Ovary (tissue), 9 donors: ENCODE measurements around the gene COL7A1. TPM values are rescaled to one million over a fixed set of nuclear protein-coding genes. Genes with fewer than 3 reads are reported as not detected.

Experiments used
- DNase-seq, 5 donors: peaks; one replicate each; pipeline ENCODE4 v3.0.0-alpha.2; 2019 to 2020
- H3K27ac ChIP-seq, 2 donors: fragments of 200-600 bp; one replicate each; pipeline versions ENCODE4 v1.5.1 to v1.8.0; 2019 to 2022
- H3K27me3 ChIP-seq: fragments of 200-600 bp; one replicate; pipeline ENCODE4 v1.8.0; 2022
- H3K36me3 ChIP-seq: fragments of 200-600 bp; sonication (generic); one replicate; pipeline ENCODE4 v1.5.1; 2019
- H3K4me1 ChIP-seq: one replicate; pipeline ENCODE4 v1.8.1; 2013; ENCODE audit warnings: mild to moderate bottlenecking, moderate library complexity; ENCODE audit not compliant: insufficient read depth
- H3K4me3 ChIP-seq: fragments of 200-600 bp; sonication (generic); one replicate; pipeline ENCODE4 v1.5.1; 2017
- H3K9me3 ChIP-seq, 2 donors: fragments of 200-600 bp in 1 of 2; sonication (generic) in 1 of 2; one replicate each; pipeline versions ENCODE4 v1.5.1 to v1.8.1; 2013 to 2019; ENCODE audit warnings: mild to moderate bottlenecking in 1 of 2, moderate library complexity in 1 of 2
- EP300 ChIP-seq: sonication (generic); formaldehyde crosslinking; IDR thresholded peaks from one replicate; pipeline ENCODE4 v1.6.1; 2017; ENCODE audit warnings: antibody characterized with exemption
- POLR2A ChIP-seq: fragments of 450-650 bp; IDR thresholded peaks from one replicate; pipeline ENCODE4 v1.6.1; 2017; ENCODE audit warnings: antibody characterized with exemption, mild to moderate bottlenecking, moderate library complexity
- WGBS, 3 donors: extraction: QIAGEN DNeasy Blood & Tissue Kit in 1 of 3; methylation state at CpG; one replicate each; pipeline versions ENCODE4 v1.1.5 to v1.1.7; 2013 to 2017; 5-methylcytosine and 5-hydroxymethylcytosine counted together
- intact Hi-C, 4 donors: fragments of 100-400 bp; cut with DNase I; formaldehyde crosslinking; loops; one replicate each; pipeline versions ENCODE4 v1.11.0 to v1.15.1; 2022 to 2023
- polyA plus RNA-seq, 2 donors: library from polyadenylated mRNA; stranded (reverse); fragments of 200-250 nt in 1 of 2; fragments of 350-450 nt in 1 of 2; fragmentation: Illumina TruSeq in 1 of 2; extraction: RNeasy Lipid Tissue Mini Kit (QIAGEN cat#74804) in 1 of 2; gene quantifications; one replicate each; pipeline ENCODE4 v1.2.3, GENCODE V29; 2013 to 2014
- total RNA-seq, 7 donors: library from RNA; depleted of rRNA in 2 of 7; stranded (reverse); fragments of >200 nt in 2 of 7; fragmentation: NEBNext Ultra II Directional in 3 of 7; extraction: Animal tissue kit (Norgen Biotek cat#: 25700) in 3 of 7; gene quantifications; one replicate each; pipeline versions ENCODE4 v1.1.0 to v1.2.4, GENCODE V29; 2016 to 2023
- TF ChIP-seq, protein P1 (sequence below), 3 donors: fragments of 450-650 bp in 2 of 3; fragments of 200-600 bp in 1 of 3; IDR thresholded peaks; one replicate each; pipeline versions ENCODE4 v1.5.1 to v1.8.0; 2016 to 2022; ENCODE audit warnings: antibody characterized with exemption in 3 of 3, mild to moderate bottlenecking in 1 of 3
- donor health status: DM: no; HTN: no; CAD: no; lungs with moderate emphysema.
- donor health status: DM: no; HTN: no; CAD: no.
- donor health status: Bipolar disorder and iron deficiency.
- donor health status: DM: yes; HTN: yes; CAD: no.
- donor health status: DM: no; HTN: no; CAD: no.
- donor health status: DM: yes; HTN: yes; CAD: no.

Gene COL7A1
- total and polyA plus RNA-seq, 9 donors = 1.1 to 18.4 (median 8.3) TPM

DNA sequence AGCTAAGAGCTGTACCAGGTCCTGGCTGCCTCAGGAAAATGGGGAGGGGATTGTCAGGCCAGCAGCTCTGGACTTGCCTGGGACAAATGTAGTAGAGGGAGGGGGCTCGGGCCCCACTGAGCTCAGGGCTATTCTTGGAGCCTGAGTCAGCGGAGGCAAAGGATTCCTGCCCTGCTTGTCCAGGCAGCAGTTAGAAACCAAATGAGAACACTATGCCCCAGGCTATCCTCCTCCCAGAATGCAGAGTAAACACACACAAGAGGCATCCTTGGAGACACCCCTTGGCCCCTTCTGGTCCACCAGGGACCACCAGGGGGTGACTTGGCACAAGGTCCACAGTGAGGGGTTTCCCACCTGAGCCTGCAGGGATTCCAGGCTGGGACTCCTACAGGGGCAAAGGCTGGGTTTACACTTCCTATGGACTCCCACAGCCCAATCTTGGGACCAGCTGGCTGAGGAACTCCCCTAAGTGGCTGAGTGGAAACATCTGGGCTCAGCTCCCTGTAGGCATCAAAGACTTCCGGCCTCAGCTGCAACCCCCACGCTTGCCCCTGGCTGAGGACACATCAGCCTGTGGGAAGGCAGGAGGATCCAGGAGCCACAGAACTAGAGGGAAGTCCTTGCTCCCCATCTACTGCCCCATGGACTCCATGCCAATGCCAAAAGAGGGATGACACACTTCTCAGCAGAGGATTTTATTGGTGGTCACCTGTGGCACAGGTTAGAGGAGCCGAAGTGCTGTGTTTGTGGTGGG is 3.4 kb upstream of the COL7A1 start:
- H3K36me3 ChIP-seq = no peaks in the 10 kb centered on the region
- TF ChIP-seq EP300 = no peak
- TF ChIP-seq, protein P1, sequence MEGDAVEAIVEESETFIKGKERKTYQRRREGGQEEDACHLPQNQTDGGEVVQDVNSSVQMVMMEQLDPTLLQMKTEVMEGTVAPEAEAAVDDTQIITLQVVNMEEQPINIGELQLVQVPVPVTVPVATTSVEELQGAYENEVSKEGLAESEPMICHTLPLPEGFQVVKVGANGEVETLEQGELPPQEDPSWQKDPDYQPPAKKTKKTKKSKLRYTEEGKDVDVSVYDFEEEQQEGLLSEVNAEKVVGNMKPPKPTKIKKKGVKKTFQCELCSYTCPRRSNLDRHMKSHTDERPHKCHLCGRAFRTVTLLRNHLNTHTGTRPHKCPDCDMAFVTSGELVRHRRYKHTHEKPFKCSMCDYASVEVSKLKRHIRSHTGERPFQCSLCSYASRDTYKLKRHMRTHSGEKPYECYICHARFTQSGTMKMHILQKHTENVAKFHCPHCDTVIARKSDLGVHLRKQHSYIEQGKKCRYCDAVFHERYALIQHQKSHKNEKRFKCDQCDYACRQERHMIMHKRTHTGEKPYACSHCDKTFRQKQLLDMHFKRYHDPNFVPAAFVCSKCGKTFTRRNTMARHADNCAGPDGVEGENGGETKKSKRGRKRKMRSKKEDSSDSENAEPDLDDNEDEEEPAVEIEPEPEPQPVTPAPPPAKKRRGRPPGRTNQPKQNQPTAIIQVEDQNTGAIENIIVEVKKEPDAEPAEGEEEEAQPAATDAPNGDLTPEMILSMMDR (IDR thresholded peaks at IDR 0.05) = peak in 1 of 3 donors; percentile 24
- TF ChIP-seq POLR2A = no peak
- peak; percentile 81 to 92 (median 89) for DNase-seq
- intact Hi-C loops = no loop called here
- H3K9me3 ChIP-seq = no peaks in the 10 kb centered on the region
- H3K4me1 ChIP-seq = peaks cover 30% of the 10 kb centered on the region
- no peak overlapping the region for H3K4me3 ChIP-seq
- H3K27ac ChIP-seq = peak overlapping the region; percentile 73 to 74
- WGBS, 3 donors = 5 to 7% (median 7%) methylated on average over 5 of the region's 5 CpGs
- no peaks in the 10 kb centered on the region for H3K27me3 ChIP-seq

DNA sequence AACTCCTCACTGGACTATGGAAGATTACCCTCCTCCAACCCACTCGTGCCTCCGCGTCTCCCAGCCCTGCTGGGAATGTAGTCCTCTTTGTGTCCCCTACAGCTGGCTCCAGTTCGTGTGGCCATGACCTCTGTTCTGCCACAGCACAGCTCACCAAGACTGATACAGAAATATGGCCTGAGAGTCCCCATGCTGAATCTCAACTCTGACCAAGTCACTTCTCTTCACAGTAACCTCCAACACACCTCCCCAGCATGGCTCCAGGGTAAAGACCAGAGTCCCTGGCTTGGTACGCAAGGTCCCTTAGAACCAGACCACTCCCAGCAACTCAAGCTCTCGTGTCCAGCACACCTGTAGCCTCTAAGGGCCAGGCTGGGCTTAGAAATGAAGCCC is 2.3 kb upstream of the COL7A1 start:
- intact Hi-C loops = no loop called here
- no peak for TF ChIP-seq POLR2A
- TF ChIP-seq, protein P1 (IDR thresholded peaks at IDR 0.05) = no peak
- TF ChIP-seq EP300 = no peak
- Histone ChIP-seq H3K36me3 (no peaks in the 10 kb centered on the region), H3K9me3 (no peaks in the 10 kb centered on the region), H3K27me3 (no peaks in the 10 kb centered on the region), H3K4me3 (no peak overlapping the region), H3K27ac (peak overlapping the region; percentile 73 to 74), H3K4me1 (peaks cover 30% of the 10 kb centered on the region)
- WGBS, 3 donors = 82 to 86% (median 85%) methylated on average over 6 of the region's 6 CpGs
- no peak for DNase-seq

DNA sequence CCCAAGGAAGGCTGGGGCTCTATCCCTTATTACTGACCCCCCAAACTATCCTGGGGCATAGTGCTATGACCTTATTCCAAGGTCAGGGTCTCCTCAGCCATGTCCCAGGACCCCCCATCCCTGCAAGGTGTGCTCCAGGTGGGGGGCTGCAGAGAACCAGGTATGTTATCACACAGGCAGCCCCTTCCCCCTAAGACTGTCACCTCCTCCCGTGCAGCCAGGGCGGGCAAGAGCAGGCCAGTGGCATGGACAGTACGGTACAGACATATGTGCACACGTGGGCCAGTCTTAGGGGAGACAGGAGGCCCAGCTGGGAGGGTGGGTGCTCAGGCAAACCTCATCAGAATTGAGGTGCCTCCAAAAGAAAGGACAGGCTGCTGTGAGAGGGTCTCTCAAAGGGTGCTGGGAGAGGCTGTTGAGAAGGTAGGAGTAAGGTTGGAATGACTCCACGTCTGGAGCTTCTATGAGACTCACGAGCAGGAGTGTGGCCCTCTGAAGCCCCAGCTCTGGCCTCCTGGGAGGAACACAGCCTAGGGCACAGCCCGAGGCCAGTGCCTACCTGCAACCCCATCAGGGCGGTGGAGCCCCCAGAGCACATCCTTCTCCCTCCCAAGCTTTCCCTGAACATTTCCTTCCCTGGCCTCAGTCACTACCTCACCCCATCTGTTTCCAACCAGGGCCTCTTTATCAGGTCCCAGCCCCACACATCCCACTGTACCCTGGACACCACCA is 1.7 kb upstream of the COL7A1 start:
- Histone ChIP-seq H3K4me1 (peaks cover 30% of the 10 kb centered on the region), H3K27ac (peak overlapping the region in 1 of 2 donors; percentile 13), H3K27me3 (no peaks in the 10 kb centered on the region), H3K4me3 (no peak overlapping the region), H3K9me3 (no peaks in the 10 kb centered on the region), H3K36me3 (no peaks in the 10 kb centered on the region)
- no peak for DNase-seq
- intact Hi-C loops = no loop called here
- 83 to 84% (median 84%) methylated on average over 8 of the region's 8 CpGs for WGBS, 3 donors
- TF ChIP-seq, protein P1 (IDR thresholded peaks at IDR 0.05) = no peak

DNA sequence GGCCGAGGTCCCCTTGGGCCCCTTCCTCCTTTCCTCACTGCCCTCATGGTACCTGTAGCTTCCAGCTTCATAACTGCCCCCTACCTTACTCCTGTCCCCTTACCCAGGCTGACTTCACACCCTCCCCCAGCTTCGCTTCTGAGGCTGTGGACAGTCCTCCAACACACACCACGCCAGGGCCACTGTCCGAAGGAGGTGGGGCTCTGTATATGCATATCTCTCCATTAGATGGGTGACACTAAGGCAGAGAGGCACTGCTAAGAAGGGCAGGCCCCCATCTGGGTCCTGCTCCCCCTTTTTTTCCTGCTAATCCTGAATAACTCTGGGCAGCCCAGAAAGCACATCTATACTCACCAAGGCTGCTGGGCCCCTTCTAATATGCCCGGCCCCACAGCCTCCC is 1.0 kb upstream of the COL7A1 start:
- intact Hi-C loops = no loop called here
- 86 to 90% (median 89%) methylated on average over 5 of the region's 5 CpGs for whole genome bisulfite sequencing, 3 donors
- no peak for DNase-seq
- no peak overlapping the region for H3K4me3 ChIP-seq
- peaks cover 30% of the 10 kb centered on the region for H3K4me1 ChIP-seq
- H3K27ac ChIP-seq = peak overlapping the region in 1 of 2 donors; percentile 13
- no peaks in the 10 kb centered on the region for H3K36me3 ChIP-seq
- TF ChIP-seq EP300 (no peak), POLR2A (no peak)
- TF ChIP-seq, protein P1 (IDR thresholded peaks at IDR 0.05) = no peak
- H3K9me3 ChIP-seq = no peaks in the 10 kb centered on the region
- H3K27me3 ChIP-seq = no peaks in the 10 kb centered on the region
